ENCODE measurements around the gene YOD1.

The YOD1 gene

DNA sequence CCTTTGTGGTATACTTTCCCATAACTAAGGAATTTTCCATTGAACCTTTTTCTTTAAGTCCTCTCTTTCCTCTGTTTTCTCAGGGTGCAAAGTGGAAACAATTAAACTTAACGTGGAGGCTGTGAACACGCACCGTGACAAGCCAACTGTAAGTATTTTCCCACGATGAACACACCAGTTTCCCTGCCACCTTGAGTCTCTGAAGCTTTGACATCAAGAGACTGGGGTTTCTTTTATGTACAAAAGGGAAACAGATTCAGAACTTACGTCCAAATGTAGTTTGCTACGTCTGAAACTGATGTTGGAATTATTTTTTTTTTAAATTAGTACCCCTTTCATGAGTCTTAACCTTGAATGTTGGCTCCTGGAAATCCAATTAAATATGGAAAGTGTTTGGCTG, 20.4 kb upstream of the YOD1 start:
- H3K4me3 ChIP-seq (ENCODE audit: low read length): no peak overlapping the region
- TF ChIP-seq, protein P1, sequence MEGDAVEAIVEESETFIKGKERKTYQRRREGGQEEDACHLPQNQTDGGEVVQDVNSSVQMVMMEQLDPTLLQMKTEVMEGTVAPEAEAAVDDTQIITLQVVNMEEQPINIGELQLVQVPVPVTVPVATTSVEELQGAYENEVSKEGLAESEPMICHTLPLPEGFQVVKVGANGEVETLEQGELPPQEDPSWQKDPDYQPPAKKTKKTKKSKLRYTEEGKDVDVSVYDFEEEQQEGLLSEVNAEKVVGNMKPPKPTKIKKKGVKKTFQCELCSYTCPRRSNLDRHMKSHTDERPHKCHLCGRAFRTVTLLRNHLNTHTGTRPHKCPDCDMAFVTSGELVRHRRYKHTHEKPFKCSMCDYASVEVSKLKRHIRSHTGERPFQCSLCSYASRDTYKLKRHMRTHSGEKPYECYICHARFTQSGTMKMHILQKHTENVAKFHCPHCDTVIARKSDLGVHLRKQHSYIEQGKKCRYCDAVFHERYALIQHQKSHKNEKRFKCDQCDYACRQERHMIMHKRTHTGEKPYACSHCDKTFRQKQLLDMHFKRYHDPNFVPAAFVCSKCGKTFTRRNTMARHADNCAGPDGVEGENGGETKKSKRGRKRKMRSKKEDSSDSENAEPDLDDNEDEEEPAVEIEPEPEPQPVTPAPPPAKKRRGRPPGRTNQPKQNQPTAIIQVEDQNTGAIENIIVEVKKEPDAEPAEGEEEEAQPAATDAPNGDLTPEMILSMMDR (conservative IDR thresholded peaks at IDR 0.05; ENCODE audit: low read length): no peak
- no peak for DNase-seq (ENCODE audit: low read depth)

DNA sequence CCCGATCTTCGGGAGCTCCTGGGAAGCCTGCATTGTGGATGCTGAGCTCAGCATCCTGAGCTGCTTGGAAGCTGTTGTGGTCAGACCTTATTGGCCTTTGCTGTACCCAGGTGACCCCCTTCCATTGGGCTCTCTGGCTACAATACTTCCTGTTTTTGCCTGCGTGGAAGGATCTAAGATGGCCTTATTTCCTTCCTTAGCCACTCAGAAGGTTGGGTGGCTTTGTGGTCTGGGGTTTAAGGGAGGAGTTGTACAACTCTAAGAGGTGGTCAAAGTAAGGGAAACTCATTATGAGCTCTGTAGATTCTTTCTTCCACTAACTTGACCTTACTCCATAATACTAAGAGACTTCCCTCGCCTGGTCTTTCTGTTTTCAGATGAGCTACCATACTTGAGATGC, 19.8 kb upstream of the YOD1 start:
- no peak for DNase-seq (ENCODE audit: low read depth)

DNA sequence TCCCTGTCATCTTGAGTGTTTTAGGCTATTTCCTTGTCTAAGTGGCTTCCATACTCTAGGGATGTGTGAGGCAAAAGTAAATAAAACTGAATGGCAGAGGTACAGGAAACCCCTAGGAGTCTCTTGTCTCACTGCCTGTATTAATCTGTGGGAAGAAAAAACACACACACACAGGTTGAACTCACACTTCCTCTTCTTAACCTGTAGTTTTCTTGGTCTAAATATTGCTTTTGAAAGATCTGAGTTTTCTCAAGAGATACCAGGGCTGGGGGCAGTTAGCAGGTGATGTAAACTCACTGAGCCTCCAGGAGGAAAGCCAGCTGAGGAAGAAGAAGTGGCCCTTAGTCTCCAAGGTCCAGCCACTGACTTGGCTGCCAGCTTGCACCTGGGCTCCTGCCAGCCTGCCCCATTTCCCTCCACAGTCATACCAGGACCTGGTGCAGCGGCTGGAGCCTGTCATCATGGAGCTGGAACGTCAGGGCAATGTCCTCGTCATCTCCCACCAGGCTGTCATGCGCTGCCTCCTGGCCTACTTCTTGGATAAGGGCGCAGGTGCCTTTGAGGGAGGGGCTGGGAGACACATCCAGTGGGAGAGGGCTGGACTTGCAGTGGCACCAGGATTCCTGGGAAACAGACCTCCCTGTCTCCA, 19.0 kb upstream of the YOD1 start:
- TF ChIP-seq, protein P1 (conservative IDR thresholded peaks at IDR 0.05; ENCODE audit: low read length): no peak
- no peak overlapping the region for H3K4me3 ChIP-seq (ENCODE audit: low read length)
- no peak for DNase-seq (ENCODE audit: low read depth)

More for the DNA sequence above, 19.8 kb upstream of the YOD1 start:
- H3K4me3 ChIP-seq (ENCODE audit: low read length): no peak overlapping the region
- TF ChIP-seq, protein P1 (conservative IDR thresholded peaks at IDR 0.05; ENCODE audit: low read length): no peak

DNA sequence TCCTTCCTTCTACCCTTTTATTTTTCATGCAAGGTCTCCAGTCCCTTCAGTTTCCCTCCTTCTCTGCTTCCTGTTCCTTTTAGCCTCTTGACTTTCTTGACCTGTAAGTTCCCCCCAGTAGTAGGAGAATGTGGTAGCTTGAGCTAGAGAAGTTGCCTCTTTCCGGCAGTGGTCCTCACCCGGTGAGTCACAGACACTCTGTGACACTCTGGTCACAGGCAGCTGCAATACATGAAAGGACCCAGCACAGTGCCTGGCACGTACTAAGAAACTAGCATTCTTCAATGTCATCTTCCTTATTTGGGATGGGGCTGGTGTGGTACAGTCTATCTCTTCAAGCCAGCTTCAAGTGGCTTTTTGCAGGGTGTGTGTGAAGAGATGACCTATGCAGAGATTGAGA, 18.1 kb upstream of the YOD1 start:
- H3K4me3 ChIP-seq (ENCODE audit: low read length): no peak overlapping the region
- TF ChIP-seq, protein P1 (conservative IDR thresholded peaks at IDR 0.05; ENCODE audit: low read length): no peak
- DNase-seq (ENCODE audit: low read depth): no peak

DNA sequence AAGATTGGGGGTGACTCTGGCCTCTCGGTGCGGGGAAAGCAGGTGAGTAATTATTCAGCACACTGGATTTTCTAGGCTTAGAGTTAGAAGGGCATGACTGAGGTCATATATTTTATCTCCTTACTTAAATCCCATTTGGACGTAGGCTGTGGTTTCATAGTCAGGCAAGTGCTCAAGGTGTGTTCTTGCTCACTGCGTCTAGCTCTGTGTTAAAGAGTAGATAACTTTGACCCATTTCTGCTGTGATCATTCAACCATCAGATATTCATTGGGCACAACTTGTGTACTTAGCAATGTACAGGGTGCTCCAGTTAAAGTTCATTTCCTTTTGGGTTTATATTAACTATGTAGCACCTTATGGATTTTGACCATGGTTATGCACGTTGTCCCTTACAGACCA, 16.7 kb upstream of the YOD1 start:
- TF ChIP-seq, protein P1 (conservative IDR thresholded peaks at IDR 0.05; ENCODE audit: low read length): no peak

DNA sequence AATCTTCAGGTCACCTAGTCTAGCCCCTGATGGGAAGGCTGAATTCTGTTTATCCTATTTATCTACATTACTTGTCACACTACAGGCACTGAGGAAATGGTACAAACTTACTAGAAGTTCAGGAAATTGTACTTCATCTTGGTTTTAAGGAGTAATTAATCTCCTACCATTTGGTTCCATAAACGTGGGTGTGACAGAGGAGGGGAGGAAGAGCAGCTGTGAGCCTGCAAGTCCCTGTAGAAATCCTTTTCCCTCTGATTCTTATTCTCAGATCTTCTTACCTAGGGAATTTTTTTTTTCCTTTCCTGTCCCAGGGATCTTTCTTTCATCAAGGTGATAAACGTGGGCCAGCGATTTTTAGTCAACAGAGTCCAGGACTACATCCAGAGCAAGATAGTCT, 16.2 kb upstream of the YOD1 start:
- no peak for DNase-seq (ENCODE audit: low read depth)
- TF ChIP-seq, protein P1 (conservative IDR thresholded peaks at IDR 0.05; ENCODE audit: low read length): no peak

More for the DNA sequence above, 16.7 kb upstream of the YOD1 start:
- no peak for DNase-seq (ENCODE audit: low read depth)
- H3K4me3 ChIP-seq (ENCODE audit: low read length): no peak overlapping the region

DNA sequence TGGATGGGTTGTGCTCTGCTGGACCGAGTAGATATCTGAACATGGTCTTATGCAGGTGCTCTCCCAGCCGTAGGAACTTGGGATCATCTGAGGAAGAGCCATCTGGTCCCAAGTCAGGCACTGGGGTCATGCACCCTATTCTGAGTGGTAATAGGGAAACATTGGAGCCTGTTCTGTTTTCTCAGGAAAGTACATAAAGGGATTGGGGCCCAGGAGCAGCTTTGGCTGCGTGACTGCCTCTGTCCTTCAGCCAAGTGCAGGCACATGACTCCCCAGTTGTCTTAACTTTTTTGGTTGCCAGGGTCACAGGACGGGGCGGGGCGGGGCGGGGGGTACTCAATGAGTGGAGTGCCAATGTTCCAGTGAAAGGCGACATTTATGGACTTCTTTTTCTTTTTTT, 13.6 kb upstream of the YOD1 start:
- H3K4me3 ChIP-seq (ENCODE audit: low read length): no peak overlapping the region
- no peak for DNase-seq (ENCODE audit: low read depth)
- TF ChIP-seq, protein P1 (conservative IDR thresholded peaks at IDR 0.05; ENCODE audit: low read length): no peak

More for the DNA sequence above, 16.2 kb upstream of the YOD1 start:
- H3K4me3 ChIP-seq (ENCODE audit: low read length): no peak overlapping the region

Data from AG10803 (cell line).